VCaP (cell line): Measurements from ENCODE around the gene AACS.

ENCODE experiments used
- H3K27ac ChIP-seq: fragments of 450-650 bp; 2 replicates; pipeline ENCODE4 v1.5.1; 2017
- CTCF ChIP-seq: fragments of 450-650 bp; conservative IDR thresholded peaks from 2 replicates; pipeline ENCODE4 v1.5.1; 2017; ENCODE audit warnings: mild to moderate bottlenecking, moderate library complexity

Gene AACS

GRCh38 chr12:125180144-125180543 is 114.9 kb downstream of the AACS start:
- TF ChIP-seq CTCF, result no peak
- H3K27ac ChIP-seq, result no peak overlapping the region

- TF ChIP-seq CTCF, result no peak
- no peak overlapping the region for H3K27ac ChIP-seq
Observed at GRCh38 chr12:125181107-125181506, 115.9 kb downstream of the AACS start.

GRCh38 chr12:125183187-125184067 is 118.2 kb downstream of the AACS start:
- H3K27ac ChIP-seq, result no peak overlapping the region
- TF ChIP-seq CTCF, result peak; percentile 99

- TF ChIP-seq CTCF, result no peak
- H3K27ac ChIP-seq, result no peak overlapping the region
Observed at GRCh38 chr12:125184213-125184967, 119.2 kb downstream of the AACS start.

GRCh38 chr12:125185311-125185739 is 120.1 kb downstream of the AACS start:
- no peak overlapping the region for H3K27ac ChIP-seq
- no peak for TF ChIP-seq CTCF

GRCh38 chr12:125185740-125186470 is 120.7 kb downstream of the AACS start, which contains the start of gene TMEM132B:
Gene TMEM132B (plus strand): TSS chr12:125186386.
- peak; percentile 80 for TF ChIP-seq CTCF
- H3K27ac ChIP-seq, result no peak within 1 kb of the TSS
